Glomerular visceral epithelial cell (primary cell): ENCODE data around the gene ARAP1.
"Not testable (repeated sequence)": the region's sequence is repeated elsewhere in the genome, so short reads cannot be mapped to it uniquely, and the experiment has no call there.

ENCODE experiments used
- DNase-seq: peaks from one replicate; pipeline ENCODE4 v3.0.0-alpha.2; 2016; ENCODE audit errors: extremely low spot score

Gene ARAP1

GRCh38 chr11:72752088-72752914 lies at the start of gene ARAP1:
ARAP1 (minus strand) TSS chr11:72752408; CDS start chr11:72727128, 25,280 bp downstream.
- DNase-seq = peak; percentile 94

GRCh38 chr11:72799441-72799840 lies 47.2 kb upstream of the ARAP1 start:
- DNase-seq = no peak

GRCh38 chr11:72798361-72798760 lies 46.2 kb upstream of the ARAP1 start:
- no peak for DNase-seq

- DNase-seq = peak; percentile 95
These were observed 41.5 kb upstream of the ARAP1 start, which contains the start of gene STARD10 for GRCh38 chr11:72793425-72794367. STARD10 (minus strand) TSS chr11:72794047; CDS start chr11:72781181, 12,866 bp downstream.

- DNase-seq = no peak
These were observed 40.8 kb upstream of the ARAP1 start for GRCh38 chr11:72793076-72793424.

GRCh38 chr11:72792437-72793021 lies 40.3 kb upstream of the ARAP1 start:
- no peak for DNase-seq

- DNase-seq = not testable (repeated sequence)
These were observed 39.0 kb upstream of the ARAP1 start for GRCh38 chr11:72791228-72791627.

GRCh38 chr11:72789493-72790131 lies 37.4 kb upstream of the ARAP1 start:
- peak; percentile 38 for DNase-seq

GRCh38 chr11:72788241-72788640 lies 36.0 kb upstream of the ARAP1 start:
- DNase-seq = no peak

GRCh38 chr11:72787216-72788104 lies 35.3 kb upstream of the ARAP1 start:
- no peak for DNase-seq

GRCh38 chr11:72786305-72787215 lies 34.4 kb upstream of the ARAP1 start:
- no peak for DNase-seq

- no peak for DNase-seq
These were observed 32.5 kb upstream of the ARAP1 start for GRCh38 chr11:72784662-72785061.

- no peak for DNase-seq
These were observed 31.1 kb upstream of the ARAP1 start for GRCh38 chr11:72783144-72783905.

- DNase-seq = no peak
These were observed 30.1 kb upstream of the ARAP1 start for GRCh38 chr11:72782081-72782920.

- peak; percentile 32 for DNase-seq
These were observed 29.3 kb upstream of the ARAP1 start for GRCh38 chr11:72781313-72782080.

- DNase-seq = no peak
These were observed 28.8 kb upstream of the ARAP1 start for GRCh38 chr11:72781063-72781312.

- no peak for DNase-seq
These were observed 28.3 kb upstream of the ARAP1 start for GRCh38 chr11:72780296-72781062.
